ENCODE measurements around the gene SULT1C4.

DNA sequence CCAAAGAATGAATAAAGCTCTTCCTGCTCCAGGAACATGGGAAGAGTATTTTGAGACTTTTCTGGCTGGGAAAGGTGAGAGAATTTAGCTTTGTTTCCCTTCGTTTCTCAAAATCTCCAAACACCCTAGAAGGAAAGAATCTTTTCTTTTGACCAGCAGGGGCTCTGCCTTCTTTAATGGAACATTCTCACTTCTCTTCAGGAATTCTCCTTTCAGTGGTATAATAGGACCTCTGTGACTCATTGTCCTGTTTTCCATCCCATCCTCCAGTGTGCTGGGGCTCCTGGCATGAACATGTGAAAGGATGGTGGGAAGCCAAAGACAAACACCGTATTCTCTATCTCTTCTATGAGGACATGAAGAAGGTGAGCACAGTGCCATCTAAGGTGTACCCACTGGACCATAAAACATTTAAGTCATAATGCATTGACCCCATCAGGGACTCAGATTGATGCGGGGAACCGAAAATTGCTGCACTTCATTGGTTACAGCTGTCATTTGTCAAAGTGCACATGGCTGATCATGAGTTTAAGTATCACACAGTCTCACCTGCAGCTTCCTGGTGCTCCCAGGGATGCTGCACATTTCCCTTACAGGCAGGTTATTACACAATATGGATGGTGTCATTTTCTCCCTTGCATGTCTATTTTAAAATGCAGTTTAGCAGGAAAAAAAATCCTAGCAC is 5.5 kb downstream of the SULT1C4 start:
- TF ChIP-seq EZH2 (IDR thresholded peaks at IDR 0.05) (no peak), POLR2AphosphoS5 (IDR thresholded peaks at IDR 0.05; ENCODE audit: borderline replicate concordance, low read depth, low read length) (no peak), FOXP2 (optimal IDR thresholded peaks at IDR 0.05; ENCODE audit: control extremely low read depth, extremely low read length, insufficient read depth) (no peak)

Data from SK-N-MC (cell line).